ENCODE results near the gene ZNF106.

GRCh38 chr15:42445551-42445950 lies 45.4 kb downstream of the ZNF106 start:
- no peak for TF ChIP-seq CTCF (IDR thresholded peaks at IDR 0.05)
- TF ChIP-seq POLR2A (IDR thresholded peaks at IDR 0.05), result no peak

All from suprapubic skin (tissue), 3 donors.